Testis (tissue), 3 donors: Measurements from ENCODE around the gene NEUROG1. TPM values are rescaled to one million over a fixed set of nuclear protein-coding genes. Genes with fewer than 3 reads are reported as not detected.
A peak's percentile ranks its signal among the peaks of the same experiment; 100 is the strongest.

Source experiments
- DNase-seq: peaks from one replicate; pipeline ENCODE4 v3.0.0-alpha.2; 2019
- H3K27ac ChIP-seq, 2 donors: fragments of 200-600 bp; sonication (generic); one replicate each; pipeline ENCODE4 v1.5.1; 2019
- H3K27me3 ChIP-seq: fragments of 200-600 bp; sonication (generic); one replicate; pipeline ENCODE4 v1.5.1; 2019
- H3K36me3 ChIP-seq: fragments of 200-600 bp; sonication (generic); one replicate; pipeline ENCODE4 v1.5.1; 2017; ENCODE audit warnings: low read depth; ENCODE audit errors: missing control alignments
- H3K4me1 ChIP-seq: fragments of 200-600 bp; sonication (generic); one replicate; pipeline ENCODE4 v1.5.1; 2019
- H3K4me3 ChIP-seq, 2 donors: fragments of 200-600 bp; sonication (generic); one replicate each; pipeline ENCODE4 v1.5.1; 2017 to 2019
- H3K9me3 ChIP-seq: fragments of 200-600 bp; sonication (generic); one replicate; pipeline ENCODE4 v1.5.1; 2017
- CTCF ChIP-seq, 3 experiments: fragments of 450-650 bp in 2 of 3; fragments of 200-600 bp in 1 of 3; sonication (generic) in 1 of 3; IDR thresholded peaks; one replicate each; pipeline ENCODE4 v1.5.1; 2016 to 2019; ENCODE audit warnings: antibody characterized with exemption in 3 of 3, mild to moderate bottlenecking in 2 of 3, moderate library complexity in 1 of 3
- POLR2A ChIP-seq: fragments of 450-650 bp; IDR thresholded peaks from one replicate; pipeline ENCODE4 v1.6.1; 2017; ENCODE audit warnings: antibody characterized with exemption, mild to moderate bottlenecking, moderate library complexity
- WGBS, 2 donors: methylation state at CpG; one replicate each; pipeline ENCODE4 v1.1.5; 2018; 5-methylcytosine and 5-hydroxymethylcytosine counted together
- intact Hi-C: fragments of 100-400 bp; cut with DNase I; formaldehyde crosslinking; loops from one replicate; pipeline ENCODE4 v1.15.1; 2023; ENCODE audit warnings: low total_unique reads
- polyA plus RNA-seq: library from polyadenylated mRNA; stranded (reverse); fragments of 350-450 nt; fragmentation: Illumina TruSeq; extraction: RNeasy Lipid Tissue Mini Kit (QIAGEN cat#74804); gene quantifications from one replicate; pipeline ENCODE4 v1.2.3, GENCODE V29; 2014; ENCODE audit warnings: low read depth, low replicate concordance; ENCODE audit not compliant: insufficient read depth
- total RNA-seq, 2 donors: library from RNA; depleted of rRNA; stranded (reverse); fragments of >200 nt; gene quantifications; one replicate each; pipeline ENCODE4 v1.2.3, GENCODE V29; 2016

NEUROG1 gene
- total and polyA plus RNA-seq, 3 donors from 2014 or later: not detected

GRCh38 chr5:135488727-135489465 is 46.9 kb downstream of the NEUROG1 start:
- WGBS, 2 donors: 0 to 1% methylated on average over 30 to 44 of the region's 44 CpGs
- Histone ChIP-seq H3K36me3 (no peaks in the 10 kb centered on the region), H3K27ac (no peak overlapping the region), H3K4me1 (peaks cover 14% of the 10 kb centered on the region), H3K9me3 (no peaks in the 10 kb centered on the region), H3K4me3 (peak overlapping the region; percentile 9 to 10), H3K27me3 (no peaks in the 10 kb centered on the region)
- intact Hi-C loops: no loop called here
- TF ChIP-seq CTCF (IDR thresholded peaks at IDR 0.05) (no peak), POLR2A (no peak)
- no peak for DNase-seq

GRCh38 chr5:135487839-135488514 is 47.8 kb downstream of the NEUROG1 start:
- Histone ChIP-seq H3K27ac (no peak overlapping the region), H3K4me1 (peaks cover 14% of the 10 kb centered on the region), H3K9me3 (no peaks in the 10 kb centered on the region), H3K27me3 (no peaks in the 10 kb centered on the region), H3K4me3 (no peak overlapping the region), H3K36me3 (no peaks in the 10 kb centered on the region)
- intact Hi-C loops: no loop called here
- WGBS, 2 donors: 36 to 48% methylated on average over 11 of the region's 11 CpGs
- TF ChIP-seq CTCF (IDR thresholded peaks at IDR 0.05): no peak
- no peak for TF ChIP-seq POLR2A
- no peak for DNase-seq

- Histone ChIP-seq H3K4me3 (no peak overlapping the region), H3K27me3 (no peaks in the 10 kb centered on the region), H3K9me3 (no peaks in the 10 kb centered on the region), H3K4me1 (peaks cover 14% of the 10 kb centered on the region), H3K36me3 (no peaks in the 10 kb centered on the region), H3K27ac (no peak overlapping the region)
- intact Hi-C loops: no loop called here
- no peak for TF ChIP-seq CTCF (IDR thresholded peaks at IDR 0.05)
- no peak for TF ChIP-seq POLR2A
- DNase-seq: no peak
- 85 to 89% methylated on average over 1 of the region's 1 CpG for WGBS, 2 donors
These were observed 48.7 kb downstream of the NEUROG1 start for GRCh38 chr5:135487037-135487395.

- intact Hi-C loops: no loop called here
- H3K36me3 ChIP-seq: no peaks in the 10 kb centered on the region
- no peak overlapping the region for H3K4me3 ChIP-seq
- 60 to 63% methylated on average over 13 of the region's 13 CpGs for whole genome bisulfite sequencing, 2 donors
- DNase-seq: no peak
- peaks cover 14% of the 10 kb centered on the region for H3K4me1 ChIP-seq
- TF ChIP-seq POLR2A (no peak), CTCF (IDR thresholded peaks at IDR 0.05) (no peak)
- no peak overlapping the region for H3K27ac ChIP-seq
- no peaks in the 10 kb centered on the region for H3K9me3 ChIP-seq
- H3K27me3 ChIP-seq: no peaks in the 10 kb centered on the region
These were observed 49.4 kb downstream of the NEUROG1 start for GRCh38 chr5:135486131-135487036.
